GM12865 (cell line): ENCODE results near the gene KCNA2.

Source experiments
- DNase-seq: peaks from one replicate; pipeline ENCODE4 v3.0.0; 2010; ENCODE audit warnings: low read depth
- H3K4me3 ChIP-seq: 2 replicates; pipeline ENCODE4 v1.5.1; 2011; ENCODE audit warnings: mild to moderate bottlenecking, low read depth, low read length, control low read depth
- CTCF ChIP-seq: IDR thresholded peaks from 2 replicates; pipeline ENCODE4 v1.5.1; 2011; ENCODE audit warnings: low read length, control low read depth, low read depth, inconsistent platforms; ENCODE audit not compliant: insufficient read depth; ENCODE audit errors: missing control alignments

Gene KCNA2

GRCh38 chr1:110635434-110635833 is 29.3 kb upstream of the KCNA2 start:
- no peak for TF ChIP-seq CTCF
- H3K4me3 ChIP-seq, result peak overlapping the region; percentile 22
- peak; percentile 31 for DNase-seq

- H3K4me3 ChIP-seq, result peak overlapping the region; percentile 22
- TF ChIP-seq CTCF, result no peak
- DNase-seq, result peak; percentile 94
These were observed 28.5 kb upstream of the KCNA2 start for GRCh38 chr1:110634455-110635311.

- H3K4me3 ChIP-seq, result no peak overlapping the region
- TF ChIP-seq CTCF, result no peak
- no peak for DNase-seq
These were observed 27.9 kb upstream of the KCNA2 start for GRCh38 chr1:110634086-110634454.

GRCh38 chr1:110633646-110634030 is 27.5 kb upstream of the KCNA2 start:
- no peak for TF ChIP-seq CTCF
- peak overlapping the region; percentile 0; the same call in 1 of the 2 replicates for H3K4me3 ChIP-seq
- no peak for DNase-seq

- H3K4me3 ChIP-seq, result peak overlapping the region; percentile 26
- TF ChIP-seq CTCF, result no peak
- peak; percentile 50 for DNase-seq
These were observed 25.9 kb upstream of the KCNA2 start for GRCh38 chr1:110631836-110632620.

- peak; percentile 95 for DNase-seq
- peak overlapping the region; percentile 26 for H3K4me3 ChIP-seq
- peak; percentile 84 for TF ChIP-seq CTCF
These were observed 24.9 kb upstream of the KCNA2 start for GRCh38 chr1:110630839-110631663.
